B cell (primary cell): ENCODE measurements around the gene DHX30. TPM values are rescaled to one million over a fixed set of nuclear protein-coding genes. Genes with fewer than 3 reads are reported as not detected.
"Not testable (repeated sequence)": the region's sequence is repeated elsewhere in the genome, so short reads cannot be mapped to it uniquely, and the experiment has no call there.

Experiments used
- ATAC-seq: fragments of 200-7000 bp; cut with Tn5 transposase; one replicate; pipeline ENCODE4 v1.10.0; 2021; ENCODE audit warnings: low read depth, mild to moderate bottlenecking, moderate number of reproducible peaks, moderate library complexity
- CTCF ChIA-PET: fragments of 350-600 bp; sonication (Branson Sonifier 250); formaldehyde crosslinking; loops from one replicate; lab custom pipeline; 2021; ENCODE audit warnings: antibody characterized with exemption, inconsistent platforms; lab: Charles Lee
- POLR2A ChIA-PET: fragments of 350-600 bp; sonication (Branson Sonifier 250); formaldehyde crosslinking; loops from one replicate; lab custom pipeline; 2021; ENCODE audit warnings: antibody characterized with exemption; lab: Charles Lee
- DNase-seq: peaks from one replicate; pipeline ENCODE4 v3.0.0; 2013
- H2AFZ ChIP-seq: 2 replicates; pipeline ENCODE4 v1.6.1; 2012; ENCODE audit warnings: mild to moderate bottlenecking, low read depth, low read length; ENCODE audit not compliant: insufficient read depth, poor library complexity, severe bottlenecking
- H3K27ac ChIP-seq, 2 donors: 1 replicate in 1 of 2; 2 replicates in 1 of 2; pipeline ENCODE4 v1.5.1; 2012 to 2013; ENCODE audit warnings: low read length in 2 of 2, mild to moderate bottlenecking in 2 of 2, moderate library complexity in 1 of 2
- H3K27me3 ChIP-seq, 4 experiments: fragments of 200-600 bp in 1 of 4; sonication (generic) in 1 of 4; replicated peaks in 1 of 4; 1 replicate in 2 of 4; 2 replicates in 2 of 4; pipeline versions ENCODE4 v1.6.1 to v1.7.0; 2013 to 2016; ENCODE audit warnings: low read length in 3 of 4, mild to moderate bottlenecking in 2 of 4, mixed read lengths in 1 of 4, moderate library complexity in 1 of 4; ENCODE audit not compliant: insufficient read depth in 4 of 4, control insufficient read depth in 3 of 4; ENCODE audit errors: control extremely low read depth in 1 of 4
- H3K36me3 ChIP-seq, 2 experiments: replicated peaks in 1 of 2; 1 replicate in 1 of 2; 2 replicates in 1 of 2; pipeline versions ENCODE4 v1.6.1 to v1.7.1; 2013; ENCODE audit warnings: low read length in 1 of 2; ENCODE audit not compliant: insufficient read depth in 2 of 2, control insufficient read depth in 1 of 2; ENCODE audit errors: control extremely low read depth in 1 of 2, extremely low read depth in 1 of 2
- H3K4me1 ChIP-seq, 2 donors: fragments of 200-600 bp in 1 of 2; sonication (generic) in 1 of 2; 1 replicate in 1 of 2; 2 replicates in 1 of 2; pipeline versions ENCODE4 v1.5.1 to v1.6.1; 2013 to 2017; ENCODE audit warnings: low read length in 2 of 2; ENCODE audit not compliant: control insufficient read depth in 2 of 2, insufficient read depth in 2 of 2
- H3K4me2 ChIP-seq: replicated peaks from 2 replicates; pipeline ENCODE3; 2012; ENCODE audit warnings: mild to moderate bottlenecking, low read depth, low read length; ENCODE audit not compliant: poor library complexity, severe bottlenecking
- H3K4me3 ChIP-seq, 5 experiments: fragments of 200-600 bp in 1 of 5; sonication (generic) in 1 of 5; 1 replicate in 3 of 5; 2 replicates in 2 of 5; pipeline versions ENCODE4 v1.5.1 to v1.7.0; 2011 to 2016; ENCODE audit warnings: low read length in 4 of 5, mild to moderate bottlenecking in 4 of 5, low read depth in 2 of 5, control low read depth in 1 of 5, moderate library complexity in 1 of 5; ENCODE audit not compliant: insufficient read depth in 1 of 5; ENCODE audit errors: control extremely low read depth in 1 of 5, extremely low read depth in 1 of 5
- H3K79me2 ChIP-seq: fragments of 200-600 bp; sonication (generic); one replicate; pipeline ENCODE4 v1.6.0; 2016; ENCODE audit warnings: low read length; ENCODE audit not compliant: control insufficient read depth, insufficient read depth
- H3K9ac ChIP-seq: fragments of 200-600 bp; sonication (generic); 2 replicates; pipeline ENCODE4 v1.6.1; 2017; ENCODE audit warnings: mild to moderate bottlenecking, low read length, moderate library complexity
- H3K9me3 ChIP-seq, 3 donors: one replicate each; pipeline versions ENCODE4 v1.6.1 to v1.7.1; 2013; ENCODE audit warnings: low read length in 2 of 3; ENCODE audit not compliant: control insufficient read depth in 2 of 3, insufficient read depth in 1 of 3; ENCODE audit errors: control extremely low read depth in 1 of 3
- H4K20me1 ChIP-seq: 2 replicates; pipeline ENCODE4 v1.6.0; 2012; ENCODE audit warnings: mild to moderate bottlenecking, low read length; ENCODE audit not compliant: insufficient read depth, control insufficient read depth, poor library complexity, severe bottlenecking
- H3K27ac Mint-ChIP-seq: one replicate; pipeline ENCODE4 v1.8.0; 2021; ENCODE audit warnings: mixed read lengths
- H3K27me3 Mint-ChIP-seq: one replicate; pipeline ENCODE4 v1.8.0; 2021; ENCODE audit warnings: mixed read lengths
- H3K4me1 Mint-ChIP-seq: one replicate; pipeline ENCODE4 v1.8.0; 2021; ENCODE audit warnings: mixed read lengths
- H3K4me3 Mint-ChIP-seq: one replicate; pipeline ENCODE4 v1.8.0; 2021; ENCODE audit warnings: mixed read lengths
- H3K9me3 Mint-ChIP-seq: one replicate; pipeline ENCODE4 v1.8.0; 2022; ENCODE audit warnings: mixed read lengths; ENCODE audit not compliant: insufficient read depth
- EZH2 ChIP-seq: IDR thresholded peaks from 2 replicates; pipeline ENCODE4 v1.6.1; 2012; ENCODE audit warnings: borderline replicate concordance, low read depth, mild to moderate bottlenecking, moderate library complexity, low read length; ENCODE audit not compliant: insufficient read depth, poor library complexity, severe bottlenecking
- WGBS: methylation state at CpG from one replicate; pipeline ENCODE4 v1.1.5; 2013; ENCODE audit warnings: missing lambda C conversion rate; ENCODE audit not compliant: insufficient coverage; 5-methylcytosine and 5-hydroxymethylcytosine counted together
- intact Hi-C: fragments of 100-400 bp; cut with micrococcal nuclease; formaldehyde crosslinking; loops from one replicate; pipeline ENCODE4 v1.10.0; 2022
- polyA plus RNA-seq: library from polyadenylated mRNA; depleted of rRNA; stranded (reverse); fragments of >200 nt; gene quantifications from 2 replicates; pipeline ENCODE4 v1.2.3, GENCODE V29; 2012
- total RNA-seq, 2 donors: library from RNA; stranded (reverse); fragments of 120-200 nt in 1 of 2; gene quantifications; 1 replicate in 1 of 2; 2 replicates in 1 of 2; pipeline versions ENCODE4 v1.2.3 to v1.2.4, GENCODE V29; 2013 to 2022
- TF ChIP-seq, protein P1 (sequence below): fragments of 200-600 bp; IDR thresholded peaks from one replicate; pipeline ENCODE4 v1.8.0; 2022; ENCODE audit warnings: antibody characterized with exemption, mild to moderate bottlenecking

The DHX30 gene
- total and polyA plus RNA-seq, 2 donors (not counting 1 experiment from before 2014, with no cell fraction given) = 77.0 to 81.8 TPM

GRCh38 chr3:47825590-47825989 is 22.7 kb downstream of the DHX30 start:
- peak overlapping the region; percentile 54 to 95 (median 83) for H3K4me3 ChIP-seq
- peaks cover 28% of the 10 kb centered on the region for H3K79me2 ChIP-seq
- TF ChIP-seq, protein P1, sequence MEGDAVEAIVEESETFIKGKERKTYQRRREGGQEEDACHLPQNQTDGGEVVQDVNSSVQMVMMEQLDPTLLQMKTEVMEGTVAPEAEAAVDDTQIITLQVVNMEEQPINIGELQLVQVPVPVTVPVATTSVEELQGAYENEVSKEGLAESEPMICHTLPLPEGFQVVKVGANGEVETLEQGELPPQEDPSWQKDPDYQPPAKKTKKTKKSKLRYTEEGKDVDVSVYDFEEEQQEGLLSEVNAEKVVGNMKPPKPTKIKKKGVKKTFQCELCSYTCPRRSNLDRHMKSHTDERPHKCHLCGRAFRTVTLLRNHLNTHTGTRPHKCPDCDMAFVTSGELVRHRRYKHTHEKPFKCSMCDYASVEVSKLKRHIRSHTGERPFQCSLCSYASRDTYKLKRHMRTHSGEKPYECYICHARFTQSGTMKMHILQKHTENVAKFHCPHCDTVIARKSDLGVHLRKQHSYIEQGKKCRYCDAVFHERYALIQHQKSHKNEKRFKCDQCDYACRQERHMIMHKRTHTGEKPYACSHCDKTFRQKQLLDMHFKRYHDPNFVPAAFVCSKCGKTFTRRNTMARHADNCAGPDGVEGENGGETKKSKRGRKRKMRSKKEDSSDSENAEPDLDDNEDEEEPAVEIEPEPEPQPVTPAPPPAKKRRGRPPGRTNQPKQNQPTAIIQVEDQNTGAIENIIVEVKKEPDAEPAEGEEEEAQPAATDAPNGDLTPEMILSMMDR = no peak
- TF ChIP-seq EZH2 = no peak
- ChIA-PET CTCF (interaction anchor here (0.7 to 4.9 kb wide), 16 partner anchors 9 to 1337 kb away, joined by 3 to 55 read pairs (median 6); no protein-coding TSS in a partner anchor), POLR2A (interaction anchor here (1.1 kb wide), 1 partner anchor 164 kb away, joined by 4 read pairs; no protein-coding TSS in a partner anchor)
- 57% methylated on average over 4 of the region's 7 CpGs for WGBS
- peaks cover 13 to 24% of the 10 kb centered on the region in 2 donors for H3K4me1 ChIP-seq
- H4K20me1 ChIP-seq = peaks cover 18% of the 10 kb centered on the region
- DNase-seq (no peak), ATAC-seq (no peak)
- H3K9ac ChIP-seq = peak overlapping the region; percentile 76
- no peaks in the 10 kb centered on the region for H3K9me3 ChIP-seq
- no peaks in the 10 kb centered on the region for H3K27me3 Mint-ChIP-seq
- H3K36me3 ChIP-seq = peaks cover 0 to 31% of the 10 kb centered on the region in 2 experiments
- peaks cover 32% of the 10 kb centered on the region for H3K4me1 Mint-ChIP-seq
- peak overlapping the region in 1 of 2 donors; percentile 69 for H3K27ac ChIP-seq
- H3K27ac Mint-ChIP-seq = peak overlapping the region; percentile 79
- peak overlapping the region; percentile 91 for H3K4me3 Mint-ChIP-seq
- no peaks in the 10 kb centered on the region for H3K9me3 Mint-ChIP-seq
- intact Hi-C loops = loop anchor here (1.0 kb wide), 3 partner anchors 22 to 303 kb away; partner anchors contain the start of gene DHX30
- H3K4me2 ChIP-seq = peak overlapping the region; percentile 81
- peak overlapping the region; percentile 83 for H2AFZ ChIP-seq
- no peaks in the 10 kb centered on the region for H3K27me3 ChIP-seq

DNA sequence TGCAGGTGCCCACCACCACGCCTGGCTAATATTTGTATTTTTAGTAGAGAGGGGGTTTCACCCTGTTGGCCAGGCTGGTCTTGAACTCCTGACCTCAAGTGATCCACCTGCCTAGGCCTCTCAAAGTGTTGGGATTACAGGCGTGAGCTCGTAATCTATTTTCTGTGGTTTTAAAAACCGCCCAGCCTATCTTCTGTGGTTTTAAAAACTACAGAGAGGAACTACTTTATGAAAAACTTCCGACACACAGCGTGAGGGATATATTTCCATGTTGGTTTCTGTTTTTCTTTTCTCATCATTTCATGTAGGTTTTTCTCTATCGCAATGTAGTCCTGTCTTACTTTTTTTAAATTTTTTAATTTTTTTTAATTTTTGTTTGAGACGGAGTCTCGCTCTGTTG is 26.5 kb downstream of the DHX30 start:
- H3K9ac ChIP-seq, H3K27me3 Mint-ChIP-seq, H3K27me3 ChIP-seq, DNase-seq, ATAC-seq, H3K27ac Mint-ChIP-seq, H2AFZ ChIP-seq, H3K27ac ChIP-seq, H3K4me3 ChIP-seq, H3K9me3 Mint-ChIP-seq, H3K4me2 ChIP-seq, H3K4me3 Mint-ChIP-seq, H3K9me3 ChIP-seq: not testable (repeated sequence)
- Histone ChIP-seq H4K20me1 (peaks cover 18% of the 10 kb centered on the region), H3K4me1 (peaks cover 11 to 21% of the 10 kb centered on the region in 2 donors), H3K79me2 (peaks cover 23% of the 10 kb centered on the region), H3K36me3 (peaks cover 1 to 52% of the 10 kb centered on the region in 2 experiments)
- intact Hi-C loops = loop anchor here (2.0 kb wide), 1 partner anchor 69 kb away; no protein-coding TSS in a partner anchor
- WGBS = 60% methylated on average over 1 of the region's 9 CpGs
- ChIA-PET CTCF (interaction anchor here (0.7 kb wide), 1 partner anchor 160 kb away, joined by 3 read pairs; no protein-coding TSS in a partner anchor), POLR2A (interaction anchor here (0.6 kb wide), 1 partner anchor 45 kb away, joined by 3 read pairs; no protein-coding TSS in a partner anchor)
- H3K4me1 Mint-ChIP-seq = peaks cover 28% of the 10 kb centered on the region
